DOHH2 (cell line): ENCODE data around the gene MYO7B.

Experiments
- H3F3A ChIP-seq: fragments of 200-600 bp; sonication (generic), shearing (Covaris generic); 2 replicates; pipeline ENCODE4 v1.6.0; 2016; ENCODE audit warnings: antibody characterized with exemption, mild to moderate bottlenecking; ENCODE audit not compliant: control insufficient read depth, insufficient read depth
- H3K27ac ChIP-seq: fragments of 200-600 bp; sonication (generic); 2 replicates; pipeline ENCODE4 v1.5.1; 2014; ENCODE audit warnings: low read depth, mild to moderate bottlenecking, low read length, moderate library complexity
- H3K27me3 ChIP-seq: fragments of 200-600 bp; sonication (generic); 2 replicates; pipeline ENCODE4 v1.6.1; 2014; ENCODE audit warnings: mild to moderate bottlenecking, low read length, mixed read lengths; ENCODE audit not compliant: control insufficient read depth
- H3K36me3 ChIP-seq: fragments of 200-600 bp; sonication (generic); 2 replicates; pipeline ENCODE4 v1.6.1; 2014; ENCODE audit warnings: mild to moderate bottlenecking, low read length, moderate library complexity, mixed read lengths; ENCODE audit not compliant: control insufficient read depth
- H3K4me1 ChIP-seq: fragments of 200-600 bp; sonication (generic); 2 replicates; pipeline ENCODE4 v1.6.1; 2014; ENCODE audit warnings: mild to moderate bottlenecking, low read length, mixed read lengths; ENCODE audit not compliant: control insufficient read depth
- H3K4me2 ChIP-seq: fragments of 200-600 bp; sonication (generic); 2 replicates; pipeline ENCODE4 v1.6.0; 2014; ENCODE audit warnings: mild to moderate bottlenecking, low read length, moderate library complexity
- H3K4me3 ChIP-seq: fragments of 200-600 bp; sonication (generic); 2 replicates; pipeline ENCODE4 v1.5.1; 2014; ENCODE audit warnings: mild to moderate bottlenecking, low read length, mixed read lengths
- H3K79me2 ChIP-seq: fragments of 200-600 bp; sonication (generic); 2 replicates; pipeline ENCODE4 v1.6.1; 2014; ENCODE audit warnings: mild to moderate bottlenecking, low read length, mixed read lengths; ENCODE audit not compliant: control insufficient read depth
- H3K9me2 ChIP-seq: fragments of 200-600 bp; sonication (generic); replicated peaks from 2 replicates; pipeline ENCODE4 v1.6.1; 2014; ENCODE audit warnings: mild to moderate bottlenecking, low read length, mixed read lengths; ENCODE audit not compliant: control insufficient read depth
- H3K9me3 ChIP-seq: fragments of 200-600 bp; sonication (generic); 2 replicates; pipeline ENCODE4 v1.6.1; 2014; ENCODE audit warnings: antibody characterized with exemption, low read length, mixed read lengths; ENCODE audit not compliant: control insufficient read depth, insufficient read depth
- H4K20me1 ChIP-seq: fragments of 200-600 bp; sonication (generic); 2 replicates; pipeline ENCODE4 v1.6.0; 2014; ENCODE audit warnings: low read depth, mild to moderate bottlenecking, antibody characterized with exemption, low read length, moderate library complexity; ENCODE audit not compliant: control insufficient read depth, insufficient read depth
- CTCF ChIP-seq: fragments of 200-600 bp; sonication (generic); IDR thresholded peaks from one replicate; pipeline ENCODE4 v1.5.1; 2014; ENCODE audit warnings: antibody characterized with exemption, mild to moderate bottlenecking, low read depth, low read length; ENCODE audit not compliant: poor library complexity, severe bottlenecking
- EZH2phosphoT487 ChIP-seq: fragments of 200-600 bp; sonication (generic); IDR thresholded peaks from 2 replicates; pipeline ENCODE4 v1.6.1; 2017; ENCODE audit warnings: borderline replicate concordance, mild to moderate bottlenecking, antibody characterized with exemption, low read length, moderate library complexity, mixed read lengths

Gene MYO7B

GRCh38 chr2:127609031-127609751, 73.7 kb downstream of the MYO7B start:
- no peaks in the 10 kb centered on the region for H4K20me1 ChIP-seq
- no peak overlapping the region for H3K4me2 ChIP-seq
- TF ChIP-seq CTCF (no peak), EZH2phosphoT487 (no peak)
- no peaks in the 10 kb centered on the region for H3K79me2 ChIP-seq
- no peaks in the 10 kb centered on the region for H3K36me3 ChIP-seq
- no peaks in the 10 kb centered on the region for H3F3A ChIP-seq
- H3K27me3 ChIP-seq = peaks cover 2% of the 10 kb centered on the region; the same call in 1 of the 2 replicates
- no peaks in the 10 kb centered on the region for H3K9me2 ChIP-seq
- no peak overlapping the region for H3K27ac ChIP-seq
- peaks cover 24% of the 10 kb centered on the region for H3K4me1 ChIP-seq
- no peak overlapping the region for H3K4me3 ChIP-seq
- no peaks in the 10 kb centered on the region for H3K9me3 ChIP-seq

- Histone ChIP-seq H3K27me3 (peaks cover 3% of the 10 kb centered on the region; the same call in 1 of the 2 replicates), H4K20me1 (no peaks in the 10 kb centered on the region), H3K4me3 (no peak overlapping the region), H3K4me2 (no peak overlapping the region), H3K9me2 (no peaks in the 10 kb centered on the region), H3K4me1 (peaks cover 24% of the 10 kb centered on the region), H3K9me3 (no peaks in the 10 kb centered on the region), H3F3A (no peaks in the 10 kb centered on the region), H3K27ac (no peak overlapping the region), H3K36me3 (no peaks in the 10 kb centered on the region), H3K79me2 (no peaks in the 10 kb centered on the region)
- TF ChIP-seq EZH2phosphoT487 (no peak), CTCF (no peak)
Observed at GRCh38 chr2:127609818-127610217, 74.3 kb downstream of the MYO7B start.

- Histone ChIP-seq H3K79me2 (no peaks in the 10 kb centered on the region), H3F3A (no peaks in the 10 kb centered on the region), H3K9me2 (no peaks in the 10 kb centered on the region), H4K20me1 (no peaks in the 10 kb centered on the region), H3K27me3 (peaks cover 3% of the 10 kb centered on the region), H3K9me3 (no peaks in the 10 kb centered on the region), H3K27ac (no peak overlapping the region), H3K4me3 (no peak overlapping the region), H3K4me1 (peaks cover 23% of the 10 kb centered on the region), H3K4me2 (no peak overlapping the region), H3K36me3 (no peaks in the 10 kb centered on the region)
- no peak for TF ChIP-seq CTCF
- no peak for TF ChIP-seq EZH2phosphoT487
Observed at GRCh38 chr2:127610561-127610960, 75.1 kb downstream of the MYO7B start.
